C4-2B (cell line): ENCODE results near the gene TSSK2.
A peak's percentile ranks its signal among the peaks of the same experiment; 100 is the strongest.

Experiments
- ZFX ChIP-seq: fragments of 450-650 bp; IDR thresholded peaks from 2 replicates; pipeline ENCODE4 v1.6.1; 2017
- TF ChIP-seq, protein P1 (sequence below): fragments of 450-650 bp; conservative IDR thresholded peaks from 2 replicates; pipeline ENCODE4 v1.5.1; 2017; ENCODE audit warnings: mild to moderate bottlenecking

DNA sequence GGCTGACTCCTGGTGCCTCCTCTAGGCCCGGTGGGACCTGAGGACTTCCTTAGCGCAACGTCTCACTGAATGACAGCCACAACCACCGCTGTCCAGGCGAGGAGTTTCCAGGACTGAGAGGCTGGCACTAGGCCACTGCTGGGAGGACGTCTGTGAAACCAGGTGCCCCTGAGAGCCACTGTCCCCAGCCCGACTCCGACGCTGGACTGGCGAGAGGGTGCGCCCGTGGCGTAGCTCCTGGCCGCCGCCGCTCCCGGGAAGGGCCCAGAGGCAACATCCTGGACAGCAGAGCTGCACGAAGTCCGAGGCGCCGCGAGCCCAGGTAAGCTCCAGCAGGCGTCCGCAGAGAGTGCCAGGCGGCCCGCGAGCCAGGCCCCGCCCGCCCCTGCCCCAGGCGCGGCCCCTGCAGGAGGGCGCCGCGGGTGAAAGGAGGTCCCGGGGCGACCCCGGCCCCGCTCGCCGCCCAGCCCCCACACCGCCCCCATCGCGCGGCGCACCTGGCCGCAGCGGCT lies 9.4 kb upstream of the TSSK2 start:
- TF ChIP-seq, protein P1, sequence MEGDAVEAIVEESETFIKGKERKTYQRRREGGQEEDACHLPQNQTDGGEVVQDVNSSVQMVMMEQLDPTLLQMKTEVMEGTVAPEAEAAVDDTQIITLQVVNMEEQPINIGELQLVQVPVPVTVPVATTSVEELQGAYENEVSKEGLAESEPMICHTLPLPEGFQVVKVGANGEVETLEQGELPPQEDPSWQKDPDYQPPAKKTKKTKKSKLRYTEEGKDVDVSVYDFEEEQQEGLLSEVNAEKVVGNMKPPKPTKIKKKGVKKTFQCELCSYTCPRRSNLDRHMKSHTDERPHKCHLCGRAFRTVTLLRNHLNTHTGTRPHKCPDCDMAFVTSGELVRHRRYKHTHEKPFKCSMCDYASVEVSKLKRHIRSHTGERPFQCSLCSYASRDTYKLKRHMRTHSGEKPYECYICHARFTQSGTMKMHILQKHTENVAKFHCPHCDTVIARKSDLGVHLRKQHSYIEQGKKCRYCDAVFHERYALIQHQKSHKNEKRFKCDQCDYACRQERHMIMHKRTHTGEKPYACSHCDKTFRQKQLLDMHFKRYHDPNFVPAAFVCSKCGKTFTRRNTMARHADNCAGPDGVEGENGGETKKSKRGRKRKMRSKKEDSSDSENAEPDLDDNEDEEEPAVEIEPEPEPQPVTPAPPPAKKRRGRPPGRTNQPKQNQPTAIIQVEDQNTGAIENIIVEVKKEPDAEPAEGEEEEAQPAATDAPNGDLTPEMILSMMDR: no peak
- peak; percentile 79; the same call in 1 of the 2 replicates for TF ChIP-seq ZFX
